ENCODE data around the gene DGKB.
"Not testable (repeated sequence)": the region's sequence is repeated elsewhere in the genome, so short reads cannot be mapped to it uniquely, and the experiment has no call there.

The DGKB gene

GRCh38 chr7:14322724-14323123, 579.8 kb downstream of the DGKB start:
- no peak for DNase-seq (ENCODE audit: low read depth in 2 of 2, low spot score in 1 of 2)

- no peak for DNase-seq (ENCODE audit: low read depth in 2 of 2, low spot score in 1 of 2)
Observed at GRCh38 chr7:14321947-14322346, 580.6 kb downstream of the DGKB start.

GRCh38 chr7:14309432-14309831, 593.1 kb downstream of the DGKB start:
- no peak for DNase-seq (ENCODE audit: low read depth in 2 of 2, low spot score in 1 of 2)

- no peak for DNase-seq (ENCODE audit: low read depth in 2 of 2, low spot score in 1 of 2)
Observed at GRCh38 chr7:14305233-14305866, 597.2 kb downstream of the DGKB start.

- DNase-seq (ENCODE audit: low read depth in 2 of 2, low spot score in 1 of 2): no peak
Observed at GRCh38 chr7:14303536-14303935, 599.0 kb downstream of the DGKB start.

GRCh38 chr7:14294637-14295036, 607.9 kb downstream of the DGKB start:
- DNase-seq (ENCODE audit: low read depth in 2 of 2, low spot score in 1 of 2): no peak

GRCh38 chr7:14293434-14293833, 609.1 kb downstream of the DGKB start:
- no peak for DNase-seq (ENCODE audit: low read depth in 2 of 2, low spot score in 1 of 2)

- DNase-seq (ENCODE audit: low read depth in 2 of 2, low spot score in 1 of 2): no peak
Observed at GRCh38 chr7:14292737-14293136, 609.8 kb downstream of the DGKB start.

GRCh38 chr7:14289957-14290356, 612.6 kb downstream of the DGKB start:
- no peak for DNase-seq (ENCODE audit: low read depth in 2 of 2, low spot score in 1 of 2)

- no peak for DNase-seq (ENCODE audit: low read depth in 2 of 2, low spot score in 1 of 2)
Observed at GRCh38 chr7:14288701-14289100, 613.9 kb downstream of the DGKB start.

- DNase-seq (ENCODE audit: low read depth in 2 of 2, low spot score in 1 of 2): no peak
Observed at GRCh38 chr7:14287398-14287797, 615.2 kb downstream of the DGKB start.

GRCh38 chr7:14286036-14286435, 616.5 kb downstream of the DGKB start:
- no peak for DNase-seq (ENCODE audit: low read depth in 2 of 2, low spot score in 1 of 2)

- not testable (repeated sequence) for DNase-seq (ENCODE audit: low read depth in 2 of 2, low spot score in 1 of 2)
Observed at GRCh38 chr7:14279065-14279871, 623.3 kb downstream of the DGKB start.

- DNase-seq (ENCODE audit: low read depth in 2 of 2, low spot score in 1 of 2): no peak
Observed at GRCh38 chr7:14275356-14275755, 627.2 kb downstream of the DGKB start.

- no peak for DNase-seq (ENCODE audit: low read depth in 2 of 2, low spot score in 1 of 2)
Observed at GRCh38 chr7:14271441-14271840, 631.1 kb downstream of the DGKB start.

- no peak for DNase-seq (ENCODE audit: low read depth in 2 of 2, low spot score in 1 of 2)
Observed at GRCh38 chr7:14270099-14270498, 632.5 kb downstream of the DGKB start.

- DNase-seq (ENCODE audit: low read depth in 2 of 2, low spot score in 1 of 2): no peak
Observed at GRCh38 chr7:14260011-14260410, 642.5 kb downstream of the DGKB start.

- no peak for DNase-seq (ENCODE audit: low read depth in 2 of 2, low spot score in 1 of 2)
Observed at GRCh38 chr7:14258861-14259260, 643.7 kb downstream of the DGKB start.

- no peak for DNase-seq (ENCODE audit: low read depth in 2 of 2, low spot score in 1 of 2)
Observed at GRCh38 chr7:14258441-14258840, 644.1 kb downstream of the DGKB start.

- no peak for DNase-seq (ENCODE audit: low read depth in 2 of 2, low spot score in 1 of 2)
Observed at GRCh38 chr7:14252458-14252857, 650.1 kb downstream of the DGKB start.

- no peak for DNase-seq (ENCODE audit: low read depth in 2 of 2, low spot score in 1 of 2)
Observed at GRCh38 chr7:14242175-14242574, 660.4 kb downstream of the DGKB start.

GRCh38 chr7:14236834-14237233, 665.7 kb downstream of the DGKB start:
- DNase-seq (ENCODE audit: low read depth in 2 of 2, low spot score in 1 of 2): no peak

- DNase-seq (ENCODE audit: low read depth in 2 of 2, low spot score in 1 of 2): no peak
Observed at GRCh38 chr7:14235056-14235455, 667.5 kb downstream of the DGKB start.
